ENCODE results near the gene ADORA2A. TPM values are rescaled to one million over a fixed set of nuclear protein-coding genes. Genes with fewer than 3 reads are reported as not detected.

ADORA2A gene
- total and polyA plus RNA-seq, 2 of the 8 experiments (the other 6 are each of a cell fraction or from before 2014, with no cell fraction given): 7.1 to 20.3 TPM

DNA sequence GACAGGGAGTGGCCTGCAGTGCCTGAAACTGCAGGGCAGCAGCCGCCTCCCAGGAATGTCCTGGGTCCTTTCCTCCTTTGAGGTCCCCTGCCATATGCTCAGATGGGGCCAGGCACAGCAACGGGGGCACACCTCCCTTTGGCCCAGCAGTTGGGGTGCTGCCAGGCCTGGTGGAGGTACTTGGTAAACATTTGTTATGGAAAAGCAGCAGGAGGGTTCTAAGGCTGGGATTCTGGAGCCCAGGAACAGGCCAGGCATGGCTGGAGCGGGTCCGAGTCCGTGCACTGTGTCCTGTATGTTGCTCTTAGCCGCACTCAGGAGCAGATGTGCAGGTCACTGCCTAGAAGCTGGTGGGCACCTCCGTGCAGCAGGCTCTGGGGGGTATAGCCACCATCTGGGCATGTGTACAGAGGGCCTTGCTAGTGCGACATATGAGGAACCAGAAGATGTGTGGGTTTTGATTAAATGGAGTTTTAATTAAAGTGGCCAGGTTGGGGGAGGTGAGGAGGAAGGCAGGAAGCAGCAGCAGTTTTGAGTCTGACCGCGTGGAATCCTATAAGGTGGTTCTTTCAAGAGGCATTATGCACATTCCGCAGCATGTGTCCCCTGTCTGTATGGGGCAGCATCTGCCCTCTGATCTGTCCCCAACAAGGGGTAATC is 1.5 kb downstream of the ADORA2A start (continued):
- TF ChIP-seq EGR1 (IDR thresholded peaks at IDR 0.05; ENCODE audit: borderline replicate concordance, low read depth, low read length) (no peak), MAFK (IDR thresholded peaks at IDR 0.05; ENCODE audit: low read depth, low read length) (no peak), SUZ12 (IDR thresholded peaks at IDR 0.05; ENCODE audit: low read length) (no peak), PHF8 (conservative IDR thresholded peaks at IDR 0.05; ENCODE audit: low read depth, low read length) (no peak), TBP (IDR thresholded peaks at IDR 0.05; ENCODE audit: low read depth, low read length) (no peak), CEBPB (IDR thresholded peaks at IDR 0.05; ENCODE audit: low read depth, low read length) (no peak), BACH1 (IDR thresholded peaks at IDR 0.05; ENCODE audit: low read length) (no peak), CBX8 (IDR thresholded peaks at IDR 0.05; ENCODE audit: borderline replicate concordance, low read depth, low read length) (no peak)
